HS-5 (cell line): ENCODE data around the gene RHOH.

Experiments
- DNase-seq: peaks from one replicate; pipeline ENCODE4 v3.0.0-alpha.2; 2012; ENCODE audit warnings: low read depth

The RHOH gene

DNA sequence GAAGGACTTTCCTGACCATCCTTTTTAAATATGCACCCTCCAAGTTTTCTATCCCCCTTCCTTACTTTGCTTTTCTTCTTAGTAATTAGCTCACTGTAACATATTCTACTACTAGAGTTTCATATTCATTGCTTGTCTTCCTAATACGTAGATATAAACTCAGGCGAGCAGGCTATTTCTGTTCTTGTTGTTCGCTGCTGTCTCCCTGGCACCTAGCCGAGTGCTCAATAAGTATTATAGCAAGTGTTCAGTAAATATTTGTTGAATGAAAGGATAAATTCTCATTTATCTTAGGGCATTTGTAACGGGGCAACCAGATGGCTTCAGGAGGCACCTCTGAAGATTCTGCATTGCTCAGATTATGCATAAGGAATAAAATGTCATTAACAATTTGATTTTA is 6.8 kb upstream of the RHOH start:
- DNase-seq: no peak

DNA sequence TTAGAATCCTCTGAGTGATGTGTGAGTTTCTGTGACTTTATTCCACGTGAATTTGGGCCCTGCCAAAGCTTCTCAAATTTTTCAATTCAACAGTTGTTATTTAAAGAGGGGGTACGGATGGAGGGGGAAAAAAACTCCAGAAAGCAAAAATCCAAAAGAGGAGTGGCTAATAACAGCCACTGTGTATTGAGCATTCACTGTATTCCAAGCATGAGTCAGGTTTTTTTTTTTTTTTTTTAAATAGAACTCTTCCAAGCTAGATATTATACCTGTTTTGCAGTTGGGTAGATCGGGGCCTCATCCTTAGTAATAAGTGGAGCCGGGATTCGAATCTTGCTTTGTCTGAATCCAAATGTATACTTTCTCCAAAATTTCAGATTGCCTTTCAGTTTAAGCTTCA is 6.4 kb upstream of the RHOH start:
- no peak for DNase-seq

DNA sequence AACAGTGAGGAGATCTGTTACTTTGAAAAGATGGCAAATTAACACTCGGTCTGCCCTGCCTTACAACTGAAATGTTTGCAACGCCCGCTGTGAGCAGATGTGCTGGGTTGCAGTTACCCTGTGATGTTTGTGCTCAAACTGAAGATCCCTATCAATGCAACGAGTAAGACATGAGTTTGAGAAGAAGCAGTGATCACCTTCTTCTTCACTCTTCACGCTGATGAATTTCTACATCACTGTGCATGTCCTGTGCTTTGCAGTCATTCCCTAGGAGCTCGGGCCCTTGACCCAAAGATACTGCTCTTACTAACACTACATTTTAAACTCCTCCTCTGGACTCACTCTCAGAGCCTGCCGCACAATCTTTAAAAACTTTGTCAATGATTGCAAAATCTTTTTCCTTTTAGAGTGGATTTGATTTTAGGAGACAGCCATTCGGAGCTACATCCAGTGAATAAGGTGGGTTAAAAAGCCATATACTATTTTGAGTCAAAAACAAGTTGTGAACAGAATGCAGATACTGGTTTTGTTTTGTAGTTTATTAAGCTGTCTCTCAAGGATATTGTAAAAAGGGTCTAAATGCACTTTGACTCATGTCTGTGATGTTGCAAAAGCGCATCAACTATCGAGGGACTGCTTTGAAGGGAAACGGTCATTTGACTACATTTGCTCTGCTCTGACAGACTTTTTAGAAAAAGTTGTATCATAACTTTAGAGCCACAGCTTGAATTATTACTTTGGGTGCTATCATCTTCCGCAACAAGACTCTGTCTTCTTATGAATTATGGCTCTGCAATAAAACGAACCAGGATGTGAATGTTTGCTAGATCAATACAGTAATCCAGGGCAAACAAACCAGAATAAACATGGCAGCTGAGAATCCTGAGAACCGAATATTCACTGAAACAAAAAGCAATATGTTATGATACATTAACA is 5.7 kb upstream of the RHOH start:
- DNase-seq: no peak

DNA sequence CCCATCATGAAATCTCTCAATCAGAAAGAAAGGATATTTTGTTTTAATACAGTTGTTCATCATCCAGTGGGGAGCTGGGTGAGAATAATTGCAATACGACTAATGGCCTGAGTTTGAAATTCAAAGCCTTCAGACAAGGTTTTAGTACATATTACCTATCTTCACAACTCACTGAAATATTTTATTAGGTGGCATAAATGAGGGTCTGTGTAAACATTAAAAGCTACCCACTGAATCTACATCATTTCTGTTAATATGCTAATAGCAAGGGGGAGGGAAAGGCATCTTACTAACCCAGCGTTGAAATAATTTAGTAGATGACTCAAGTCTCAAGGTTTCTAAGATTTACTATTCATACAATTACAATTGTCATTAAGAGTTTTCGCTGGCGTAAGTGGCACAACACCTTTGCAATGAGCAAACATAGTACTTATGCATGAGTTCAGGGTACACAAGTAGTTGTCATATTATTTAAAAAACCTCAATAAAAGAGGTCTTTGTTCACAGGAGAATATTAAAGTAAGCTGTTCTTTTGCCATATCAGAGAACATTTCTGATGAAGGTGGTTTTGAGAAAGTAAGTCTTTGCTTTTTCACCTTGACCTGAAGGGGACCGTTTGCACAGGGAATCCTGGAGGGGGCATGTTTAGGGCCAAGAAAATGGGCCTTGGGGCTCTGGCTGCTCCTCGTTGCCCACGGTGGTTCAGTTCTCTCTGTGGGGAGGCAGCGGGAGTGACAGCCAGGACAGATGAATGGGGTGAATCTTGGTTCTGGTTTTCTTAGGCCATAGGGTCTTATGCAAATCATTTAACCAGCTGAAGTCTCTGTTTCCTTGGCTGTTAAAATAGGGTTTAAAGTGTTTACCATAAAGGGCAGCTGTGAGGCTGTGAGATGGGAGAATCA is 4.5 kb upstream of the RHOH start:
- DNase-seq: no peak

DNA sequence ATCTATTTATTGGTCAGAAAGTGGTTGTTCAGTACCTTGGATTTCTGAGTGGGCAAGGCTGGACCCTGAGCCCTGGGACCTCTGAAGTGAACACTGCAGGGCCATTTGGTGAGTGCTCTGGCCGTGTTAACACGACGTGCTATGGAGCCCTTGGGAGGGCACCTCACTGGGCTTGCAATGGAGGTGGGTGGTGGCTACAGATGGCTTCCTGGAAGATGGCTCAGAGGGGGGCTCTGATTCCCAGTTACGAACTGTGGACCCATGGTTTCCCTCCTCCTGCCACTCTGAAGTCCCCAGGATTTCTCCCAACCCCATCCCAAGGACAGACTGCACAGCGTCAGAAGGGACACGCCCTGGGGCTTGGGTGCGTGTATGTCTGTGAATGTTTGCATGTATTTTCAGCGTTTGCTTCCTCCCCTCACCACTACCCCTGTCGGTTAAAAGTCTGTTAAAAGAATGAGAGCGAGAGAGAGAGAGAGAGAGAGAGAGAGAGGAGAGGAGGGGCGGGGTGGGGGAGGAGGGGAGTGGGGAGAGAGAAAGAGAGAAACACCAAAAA is 3.7 kb upstream of the RHOH start:
- no peak for DNase-seq

- no peak for DNase-seq
Measured at GRCh38 chr4:40193578-40193977, 3.3 kb upstream of the RHOH start.

- DNase-seq: no peak
Measured at GRCh38 chr4:40194602-40195161, 2.1 kb upstream of the RHOH start.

- DNase-seq: no peak
Measured at GRCh38 chr4:40195182-40196177, 1.4 kb upstream of the RHOH start.

GRCh38 chr4:40196272-40196671 is 559 bp upstream of the RHOH start:
- no peak for DNase-seq

- DNase-seq: no peak
Measured at GRCh38 chr4:40197879-40198689, 1.3 kb downstream of the RHOH start.

GRCh38 chr4:40199179-40199670 is 2.4 kb downstream of the RHOH start:
- no peak for DNase-seq

- DNase-seq: no peak
Measured at GRCh38 chr4:40199999-40200874, 3.4 kb downstream of the RHOH start.

DNA sequence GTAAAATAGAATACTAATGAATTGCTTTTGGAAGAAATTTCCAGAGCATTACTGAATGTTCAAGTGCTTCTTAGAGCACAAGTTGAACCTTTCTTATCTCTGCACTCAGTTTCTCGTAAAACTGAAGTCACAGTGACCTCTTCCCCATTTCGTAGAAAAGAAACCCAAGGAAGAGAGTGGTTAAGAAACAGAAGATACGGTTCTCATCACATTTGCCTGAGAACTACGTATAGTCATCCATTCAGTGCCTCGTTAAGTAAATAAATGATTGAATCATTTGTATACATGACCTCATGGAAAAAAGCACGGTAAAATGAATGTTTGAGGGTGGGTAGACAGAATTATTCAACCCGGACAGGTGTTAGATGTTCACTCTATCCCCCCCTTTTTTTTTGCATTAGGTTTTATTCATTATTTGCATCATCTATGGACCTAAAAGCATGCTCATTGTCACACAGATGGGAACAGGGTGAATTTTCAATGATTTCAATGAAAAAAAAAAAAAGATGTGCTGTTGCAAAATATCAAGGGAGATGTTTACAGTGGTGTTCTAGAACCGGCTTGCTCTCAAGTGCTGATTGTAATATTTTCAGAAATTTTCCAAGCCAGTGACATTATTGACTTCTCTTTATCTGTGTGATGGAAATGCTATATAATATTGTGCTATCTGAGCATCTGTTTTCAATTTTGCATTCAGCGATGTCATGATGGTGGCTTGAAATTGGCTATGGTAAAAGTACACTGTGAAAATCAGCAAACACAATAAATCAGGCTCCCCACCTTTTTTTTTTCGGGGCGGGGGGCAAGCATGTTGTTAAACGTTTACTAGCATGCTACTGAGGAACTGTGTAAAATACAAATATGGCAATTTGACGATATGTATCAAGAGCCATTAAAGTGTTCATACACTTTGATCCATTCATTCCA is 4.3 kb downstream of the RHOH start:
- DNase-seq: no peak

- DNase-seq: no peak
Measured at GRCh38 chr4:40201898-40202297, 5.1 kb downstream of the RHOH start.

DNA sequence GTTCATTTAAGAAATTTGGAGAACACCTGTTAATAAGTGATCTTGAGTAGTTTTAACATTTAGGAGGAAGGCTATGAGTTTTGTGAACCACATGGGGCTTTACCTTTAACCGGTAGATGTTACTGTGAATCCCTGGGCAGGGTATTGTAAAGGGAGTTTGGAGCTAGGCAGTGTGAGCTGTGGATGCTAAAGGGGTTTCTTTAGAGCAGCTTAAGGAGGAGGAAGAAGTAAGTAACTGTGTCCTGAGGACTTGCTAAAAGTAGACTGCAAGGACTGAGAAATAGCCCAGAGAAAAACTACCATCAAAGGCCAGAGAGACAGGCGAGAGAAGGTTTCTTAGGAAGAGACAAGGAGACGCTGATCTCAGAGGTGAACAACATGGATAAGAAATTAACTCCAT is 5.6 kb downstream of the RHOH start:
- no peak for DNase-seq

DNA sequence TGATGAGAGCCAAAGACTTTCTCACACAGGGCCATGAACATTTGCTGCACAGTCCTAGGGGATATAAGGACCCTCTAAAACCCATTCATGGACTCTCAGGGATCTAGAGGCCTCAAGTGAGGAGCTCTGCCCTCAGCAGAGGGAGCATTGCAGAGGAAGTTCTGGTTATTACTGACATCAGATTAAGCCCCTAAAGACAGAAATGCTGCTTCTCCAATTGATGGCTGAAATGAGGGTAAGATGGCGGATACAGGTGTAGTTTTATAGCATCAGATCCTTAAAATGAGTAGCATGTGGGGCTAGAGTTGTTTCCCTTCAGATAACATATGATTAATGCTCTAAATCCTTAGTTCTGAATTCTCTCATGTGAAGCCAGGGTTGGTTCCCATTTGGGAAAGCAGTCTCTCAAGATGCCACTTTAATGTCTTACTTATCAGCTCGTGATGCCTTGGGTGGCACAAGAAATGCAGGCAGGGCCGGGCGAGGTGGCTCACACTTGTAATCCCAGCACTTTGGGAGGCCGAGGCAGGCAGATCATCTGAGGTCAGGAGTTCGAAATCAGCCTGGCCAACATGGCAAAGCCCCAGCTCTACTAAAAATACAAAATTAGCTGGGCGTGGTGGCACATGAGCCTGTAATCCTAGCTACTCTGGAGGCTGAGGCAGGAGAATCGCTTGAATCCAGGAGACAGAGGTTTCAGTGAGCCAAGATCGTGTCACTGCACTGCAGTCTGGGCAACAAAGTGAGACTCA is 7.9 kb downstream of the RHOH start:
- no peak for DNase-seq
